Vagina (tissue), 2 donors: ENCODE results near the gene CACNA1D.

Source experiments
- POLR2A ChIP-seq, 2 donors: fragments of 450-650 bp; IDR thresholded peaks; one replicate each; pipeline ENCODE4 v1.6.1; 2017; ENCODE audit warnings: antibody characterized with exemption in 2 of 2, mild to moderate bottlenecking in 2 of 2, moderate library complexity in 2 of 2
- TF ChIP-seq, protein P1 (sequence below), 3 experiments: fragments of 450-650 bp in 2 of 3; fragments of 200-600 bp in 1 of 3; sonication (generic) in 1 of 3; IDR thresholded peaks; one replicate each; pipeline ENCODE4 v1.5.1; 2017 to 2019; ENCODE audit warnings: antibody characterized with exemption in 3 of 3, mild to moderate bottlenecking in 2 of 3, moderate library complexity in 2 of 3

DNA sequence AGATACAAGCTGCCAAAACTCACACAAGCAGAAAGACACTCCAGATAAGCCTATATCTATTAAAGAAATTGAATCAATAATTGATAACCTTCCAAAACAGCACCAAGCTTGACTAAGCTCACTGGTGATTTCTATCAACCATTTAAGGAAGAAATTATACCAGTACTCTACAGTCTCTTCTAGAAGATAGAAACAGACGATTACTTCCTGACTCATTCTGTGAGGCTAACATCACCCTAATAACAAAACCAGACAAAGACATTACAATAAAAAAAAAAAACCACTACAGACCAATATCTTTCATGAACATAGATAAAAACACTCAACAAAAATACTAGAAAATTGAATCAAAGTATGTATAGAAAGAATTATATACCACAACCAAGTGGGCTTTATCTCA is 331.6 kb downstream of the CACNA1D start:
- no peak for TF ChIP-seq POLR2A (IDR thresholded peaks at IDR 0.05)
- TF ChIP-seq, protein P1, sequence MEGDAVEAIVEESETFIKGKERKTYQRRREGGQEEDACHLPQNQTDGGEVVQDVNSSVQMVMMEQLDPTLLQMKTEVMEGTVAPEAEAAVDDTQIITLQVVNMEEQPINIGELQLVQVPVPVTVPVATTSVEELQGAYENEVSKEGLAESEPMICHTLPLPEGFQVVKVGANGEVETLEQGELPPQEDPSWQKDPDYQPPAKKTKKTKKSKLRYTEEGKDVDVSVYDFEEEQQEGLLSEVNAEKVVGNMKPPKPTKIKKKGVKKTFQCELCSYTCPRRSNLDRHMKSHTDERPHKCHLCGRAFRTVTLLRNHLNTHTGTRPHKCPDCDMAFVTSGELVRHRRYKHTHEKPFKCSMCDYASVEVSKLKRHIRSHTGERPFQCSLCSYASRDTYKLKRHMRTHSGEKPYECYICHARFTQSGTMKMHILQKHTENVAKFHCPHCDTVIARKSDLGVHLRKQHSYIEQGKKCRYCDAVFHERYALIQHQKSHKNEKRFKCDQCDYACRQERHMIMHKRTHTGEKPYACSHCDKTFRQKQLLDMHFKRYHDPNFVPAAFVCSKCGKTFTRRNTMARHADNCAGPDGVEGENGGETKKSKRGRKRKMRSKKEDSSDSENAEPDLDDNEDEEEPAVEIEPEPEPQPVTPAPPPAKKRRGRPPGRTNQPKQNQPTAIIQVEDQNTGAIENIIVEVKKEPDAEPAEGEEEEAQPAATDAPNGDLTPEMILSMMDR (IDR thresholded peaks at IDR 0.05): no peak
